Ishikawa (cell line): Measurements from ENCODE around the gene NFIX.

Experiments
- CEBPB ChIP-seq: IDR thresholded peaks from 2 replicates; pipeline ENCODE4 v1.6.1; 2012
- CREB1 ChIP-seq: IDR thresholded peaks from 2 replicates; pipeline ENCODE4 v1.6.1; 2012; ENCODE audit warnings: low read depth
- EGR1 ChIP-seq: IDR thresholded peaks from 2 replicates; pipeline ENCODE4 v1.6.1; 2012
- EP300 ChIP-seq: IDR thresholded peaks from 2 replicates; pipeline ENCODE4 v1.6.1; 2012; ENCODE audit warnings: borderline replicate concordance
- FOXM1 ChIP-seq: IDR thresholded peaks from 2 replicates; pipeline ENCODE4 v1.6.1; 2012; ENCODE audit warnings: low read depth, borderline replicate concordance
- MAX ChIP-seq: IDR thresholded peaks from 2 replicates; pipeline ENCODE4 v1.6.1; 2012
- NFIC ChIP-seq: IDR thresholded peaks from 2 replicates; pipeline ENCODE4 v1.6.1; 2012
- RAD21 ChIP-seq: IDR thresholded peaks from 2 replicates; pipeline ENCODE4 v1.6.1; 2012; ENCODE audit warnings: low read depth
- REST ChIP-seq: IDR thresholded peaks from 2 replicates; pipeline ENCODE4 v1.6.1; 2012; ENCODE audit warnings: low read depth, mild to moderate bottlenecking
- TAF1 ChIP-seq: IDR thresholded peaks from 2 replicates; pipeline ENCODE4 v1.6.1; 2012; ENCODE audit warnings: low read depth, mild to moderate bottlenecking
- TCF12 ChIP-seq: IDR thresholded peaks from 2 replicates; pipeline ENCODE4 v1.6.1; 2012; ENCODE audit warnings: low read depth
- TEAD4 ChIP-seq: IDR thresholded peaks from 2 replicates; pipeline ENCODE4 v1.6.1; 2012
- USF1 ChIP-seq: IDR thresholded peaks from 2 replicates; pipeline ENCODE4 v1.6.1; 2012
- YY1 ChIP-seq: IDR thresholded peaks from 2 replicates; pipeline ENCODE4 v1.6.1; 2012; ENCODE audit warnings: low read depth
- ZBTB7A ChIP-seq: IDR thresholded peaks from 2 replicates; pipeline ENCODE4 v1.6.1; 2012; ENCODE audit warnings: low read depth

NFIX gene

GRCh38 chr19:13071444-13072187 lies 76.3 kb downstream of the NFIX start:
- TF ChIP-seq YY1 = no peak
- TF ChIP-seq NFIC = no peak
- TF ChIP-seq CREB1 = no peak
- no peak for TF ChIP-seq MAX
- no peak for TF ChIP-seq REST
- no peak for TF ChIP-seq RAD21
- no peak for TF ChIP-seq CEBPB
- no peak for TF ChIP-seq TAF1
- TF ChIP-seq TEAD4 = no peak
- no peak for TF ChIP-seq ZBTB7A

GRCh38 chr19:13072188-13072908 lies 77.1 kb downstream of the NFIX start:
- TF ChIP-seq MAX (no peak), FOXM1 (no peak), NFIC (no peak), USF1 (no peak), EGR1 (no peak), RAD21 (no peak), CEBPB (no peak), REST (no peak), CREB1 (no peak), EP300 (no peak)

- TF ChIP-seq CREB1 (no peak), MAX (no peak), NFIC (no peak), TAF1 (no peak), EGR1 (no peak), TEAD4 (no peak), USF1 (no peak), RAD21 (no peak), REST (no peak), CEBPB (no peak), FOXM1 (no peak), EP300 (no peak), TCF12 (no peak)
Observed at GRCh38 chr19:13073263-13073662, 78.0 kb downstream of the NFIX start.

- TF ChIP-seq FOXM1 = no peak
- TF ChIP-seq USF1 = no peak
- no peak for TF ChIP-seq EGR1
- TF ChIP-seq NFIC = no peak
Observed at GRCh38 chr19:13074378-13074777, 79.1 kb downstream of the NFIX start.
